SK-N-SH (cell line): ENCODE data around the gene SORCS3.

Experiments used
- CHD2 ChIP-seq: fragments of 150-350 bp; IDR thresholded peaks from 2 replicates; pipeline ENCODE4 v1.6.1; 2018; ENCODE audit warnings: low read length; ENCODE audit not compliant: partially characterized antibody
- CTCF ChIP-seq: fragments of 200-600 bp; sonication (generic); IDR thresholded peaks from 2 replicates; pipeline ENCODE4 v1.6.1; 2017; ENCODE audit warnings: antibody characterized with exemption, mild to moderate bottlenecking, moderate library complexity
- EP300 ChIP-seq, 2 experiments: IDR thresholded peaks; 2 replicates each; pipeline versions ENCODE4 v1.4.0 to v1.6.1; 2012; ENCODE audit warnings: borderline replicate concordance in 1 of 2, low read depth in 1 of 2, low read length in 1 of 2
- EZH2phosphoT487 ChIP-seq: fragments of 200-600 bp; sonication (generic); IDR thresholded peaks from 2 replicates; pipeline ENCODE4 v1.6.1; 2017; ENCODE audit warnings: low read depth, mixed run types, mild to moderate bottlenecking, antibody characterized with exemption, moderate library complexity, borderline replicate concordance
- FOXJ3 ChIP-seq: sonication (generic); formaldehyde crosslinking; IDR thresholded peaks from 2 replicates; pipeline ENCODE4 v1.5.1; 2020; ENCODE audit warnings: mild to moderate bottlenecking, missing genetic modification reagents
- POLR2AphosphoS5 ChIP-seq: IDR thresholded peaks from 2 replicates; pipeline ENCODE4 v1.6.1; 2012; ENCODE audit warnings: low read depth, low read length
- RCOR1 ChIP-seq: fragments of 150-350 bp; IDR thresholded peaks from 2 replicates; pipeline ENCODE4 v1.6.1; 2017; ENCODE audit warnings: antibody characterized with exemption, low read length
- REST ChIP-seq: IDR thresholded peaks from 2 replicates; pipeline ENCODE4 v1.6.1; 2012; ENCODE audit warnings: mild to moderate bottlenecking, low read depth, low read length, moderate library complexity
- RFX5 ChIP-seq: IDR thresholded peaks from 2 replicates; pipeline ENCODE4 v1.6.1; 2012; ENCODE audit warnings: mild to moderate bottlenecking, improper control_type of control experiment, low read length
- SIN3A ChIP-seq: IDR thresholded peaks from 2 replicates; pipeline ENCODE4 v1.6.1; 2012; ENCODE audit warnings: low read depth, mild to moderate bottlenecking, low read length, moderate library complexity, borderline replicate concordance
- TAF1 ChIP-seq: IDR thresholded peaks from 2 replicates; pipeline ENCODE4 v1.6.1; 2012; ENCODE audit warnings: low read depth, mild to moderate bottlenecking, low read length, moderate library complexity, borderline replicate concordance
- USF1 ChIP-seq: IDR thresholded peaks from 2 replicates; pipeline ENCODE4 v1.4.0; 2012; ENCODE audit warnings: low read depth, borderline replicate concordance

GRCh38 chr10:105070952-105071351 lies 429.9 kb downstream of the SORCS3 start:
- no peak for TF ChIP-seq CHD2
- no peak for TF ChIP-seq TAF1
- TF ChIP-seq REST = no peak
- TF ChIP-seq FOXJ3 = no peak
- no peak for TF ChIP-seq CTCF
- TF ChIP-seq POLR2AphosphoS5 = no peak
- TF ChIP-seq SIN3A = no peak
- TF ChIP-seq USF1 = no peak
- no peak for TF ChIP-seq EP300 (IDR thresholded peaks at IDR 0.05; ENCODE audit: borderline replicate concordance in 1 of 2, low read depth in 1 of 2, low read length in 1 of 2)
- no peak for TF ChIP-seq RCOR1
- no peak for TF ChIP-seq RFX5
- TF ChIP-seq EZH2phosphoT487 = no peak
